Measurements from ENCODE around the gene TMEM258. TPM values are rescaled to one million over a fixed set of nuclear protein-coding genes. Genes with fewer than 3 reads are reported as not detected.

The TMEM258 gene
- total RNA-seq, 1 donor from 2014 or later: 104 TPM

GRCh38 chr11:61817471-61818202, 25.2 kb upstream of the TMEM258 start:
- H3K36me3 ChIP-seq: peaks cover 4% of the 10 kb centered on the region
- peak overlapping the region; percentile 82 for H3K4me3 ChIP-seq
- peaks cover 12% of the 10 kb centered on the region for H3K4me1 ChIP-seq
- no peaks in the 10 kb centered on the region for H3K9me3 ChIP-seq
- ATAC-seq (no peak), DNase-seq (no peak)
- peak overlapping the region; percentile 99 for H3K27ac ChIP-seq
- H3K27me3 ChIP-seq (ENCODE audit: low read depth): no peaks in the 10 kb centered on the region
- TF ChIP-seq CTCF (IDR thresholded peaks at IDR 0.05): no peak
- intact Hi-C loops (cut with DNase I): no loop called here

- H3K27me3 ChIP-seq (ENCODE audit: low read depth): no peaks in the 10 kb centered on the region
- H3K4me1 ChIP-seq: peaks cover 12% of the 10 kb centered on the region
- peak; percentile 97 for DNase-seq
- H3K4me3 ChIP-seq: peak within 1 kb of the TSS; percentile 82
- H3K27ac ChIP-seq: peak within 1 kb of the TSS; percentile 99
- TF ChIP-seq CTCF (IDR thresholded peaks at IDR 0.05): peak; percentile 69
- intact Hi-C loops (cut with DNase I): no loop called here
- peak; percentile 76 to 85 for ATAC-seq
- H3K9me3 ChIP-seq: no peaks in the 10 kb centered on the region
- peaks cover 11% of the 10 kb centered on the region for H3K36me3 ChIP-seq
Observed at GRCh38 chr11:61816736-61817455, 24.5 kb upstream of the TMEM258 start, which contains the start of gene FADS1. FADS1 (minus strand) TSS chr11:61817003; CDS start chr11:61816929, 74 bp downstream.

GRCh38 chr11:61815790-61816735, 23.7 kb upstream of the TMEM258 start:
- Histone ChIP-seq H3K9me3 (no peaks in the 10 kb centered on the region), H3K27ac (peak overlapping the region; percentile 99), H3K4me3 (peak overlapping the region; percentile 82), H3K4me1 (peaks cover 12% of the 10 kb centered on the region), H3K27me3 (ENCODE audit: low read depth) (no peaks in the 10 kb centered on the region), H3K36me3 (peaks cover 20% of the 10 kb centered on the region)
- intact Hi-C loops (cut with DNase I): no loop called here
- ATAC-seq (peak; percentile 55 to 66), DNase-seq (peak; percentile 79)
- TF ChIP-seq CTCF (IDR thresholded peaks at IDR 0.05): no peak

GRCh38 chr11:61814958-61815789, 22.8 kb upstream of the TMEM258 start:
- peak overlapping the region; percentile 82 for H3K4me3 ChIP-seq
- intact Hi-C loops (cut with DNase I): no loop called here

More at GRCh38 chr11:61814958-61815789, 22.8 kb upstream of the TMEM258 start:
- Histone ChIP-seq H3K9me3 (no peaks in the 10 kb centered on the region), H3K27ac (peak overlapping the region; percentile 99), H3K36me3 (peaks cover 28% of the 10 kb centered on the region), H3K4me1 (peaks cover 12% of the 10 kb centered on the region), H3K27me3 (ENCODE audit: low read depth) (no peaks in the 10 kb centered on the region)
- peak; percentile 95 to 96 for ATAC-seq
- peak; percentile 98 for DNase-seq
- no peak for TF ChIP-seq CTCF (IDR thresholded peaks at IDR 0.05)

Measured in lower lobe of right lung (tissue), 2 donors.